Epithelial cell of prostate (primary cell): ENCODE results near the gene DCBLD2.

ENCODE experiments used
- DNase-seq: peaks from one replicate; pipeline ENCODE4 v3.0.0-alpha.2; 2011; ENCODE audit warnings: low read depth, low spot score
- H3K27ac ChIP-seq: fragments of 450-650 bp; 2 replicates; pipeline ENCODE4 v1.5.1; 2017; ENCODE audit warnings: mild to moderate bottlenecking

DCBLD2 gene

GRCh38 chr3:98901392-98902350, at the start of gene DCBLD2:
Gene DCBLD2 (minus strand): TSS chr3:98901695. CDS start chr3:98901326, 369 bp downstream.
- peak within 1 kb of the TSS; percentile 80 for H3K27ac ChIP-seq
- DNase-seq: peak; percentile 97

DNA sequence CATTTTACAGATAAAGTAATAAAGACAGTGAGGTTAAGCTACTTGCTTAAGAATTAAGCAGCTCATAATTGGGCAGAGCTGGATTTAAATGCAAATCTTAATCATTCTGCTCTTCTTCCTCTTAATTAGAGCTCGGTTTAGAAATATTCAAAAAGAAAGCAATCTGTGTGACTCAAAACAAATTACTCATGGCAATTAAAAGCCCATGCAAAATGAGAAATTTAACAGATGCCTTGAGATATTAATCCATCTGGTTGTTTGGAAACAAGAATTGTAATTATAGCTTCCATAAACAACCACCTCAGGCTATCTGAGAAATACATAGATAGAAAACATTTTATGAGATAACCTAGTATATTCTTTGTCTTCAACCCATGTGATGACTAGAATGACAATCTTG, 44.2 kb upstream of the DCBLD2 start:
- no peak for DNase-seq

GRCh38 chr3:98945101-98945524, 43.6 kb upstream of the DCBLD2 start:
- no peak for DNase-seq
- H3K27ac ChIP-seq: no peak overlapping the region

More for the DNA sequence above, 44.2 kb upstream of the DCBLD2 start:
- H3K27ac ChIP-seq: no peak overlapping the region

DNA sequence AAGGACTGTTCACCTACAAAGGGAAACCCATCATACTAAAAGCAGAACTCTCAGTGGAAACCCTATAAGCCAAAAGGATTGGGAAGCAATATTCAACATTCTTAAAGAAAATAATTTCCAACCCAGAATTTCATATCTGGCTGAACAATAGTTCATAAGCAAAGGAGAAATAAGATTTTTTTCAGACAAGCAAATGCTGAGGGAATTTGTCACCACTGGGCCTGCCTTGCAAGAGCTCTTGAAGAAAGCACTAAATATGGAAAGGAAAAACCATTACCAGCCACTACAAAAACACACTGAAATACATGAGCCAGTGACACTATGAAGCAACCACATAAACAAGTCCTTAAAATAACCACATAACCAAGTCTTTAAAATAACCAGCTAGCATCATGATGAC, 28.9 kb upstream of the DCBLD2 start:
- no peak for DNase-seq
- H3K27ac ChIP-seq: no peak overlapping the region

DNA sequence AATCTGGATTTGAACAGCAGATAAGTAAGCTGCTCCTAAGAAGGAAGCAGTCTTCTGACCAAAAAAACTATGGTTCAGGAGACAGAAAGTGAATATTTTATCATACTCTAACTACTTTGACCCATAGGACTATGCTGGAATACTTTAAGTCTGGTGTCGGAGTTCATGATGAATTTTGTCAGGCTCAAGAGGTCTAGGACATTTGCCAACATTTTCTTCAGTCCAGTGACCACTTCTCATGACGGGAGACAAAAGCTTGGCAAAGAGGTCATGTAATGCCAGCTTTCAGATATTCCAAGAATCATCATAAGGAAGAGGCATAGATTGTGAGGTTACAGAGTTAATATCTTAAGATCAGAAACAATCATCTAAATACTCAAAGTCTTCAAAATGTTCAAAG, 20.5 kb upstream of the DCBLD2 start:
- H3K27ac ChIP-seq: peak overlapping the region; percentile 95

DNA sequence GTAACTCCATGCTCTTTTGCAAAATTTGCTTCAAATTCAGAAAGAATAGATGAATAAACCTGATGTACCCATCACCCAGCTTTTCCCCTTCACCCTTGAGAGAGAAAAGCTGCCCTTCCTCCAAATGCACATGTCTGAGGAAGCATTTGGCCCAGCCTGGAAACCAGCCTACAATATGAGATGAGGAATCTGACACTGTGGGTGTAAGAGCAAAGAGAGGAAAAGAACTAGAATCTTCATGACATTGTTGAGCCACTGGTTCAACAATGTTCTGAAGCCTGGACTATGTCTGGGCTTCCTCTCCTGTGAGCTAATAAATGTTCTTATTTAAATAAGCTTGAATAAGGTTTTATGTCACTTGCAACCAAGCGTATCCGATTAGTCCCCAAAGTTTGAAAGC, 18.7 kb upstream of the DCBLD2 start:
- no peak overlapping the region for H3K27ac ChIP-seq
- DNase-seq: no peak

More for the DNA sequence above, 20.5 kb upstream of the DCBLD2 start:
- no peak for DNase-seq

GRCh38 chr3:98918586-98918985, 17.1 kb upstream of the DCBLD2 start:
- DNase-seq: no peak
- peak overlapping the region; percentile 9 for H3K27ac ChIP-seq

- H3K27ac ChIP-seq: no peak overlapping the region
- DNase-seq: no peak
Observed at GRCh38 chr3:98917608-98918007, 16.1 kb upstream of the DCBLD2 start.

GRCh38 chr3:98914210-98915080, 12.9 kb upstream of the DCBLD2 start:
- peak overlapping the region; percentile 15 for H3K27ac ChIP-seq
- no peak for DNase-seq

DNA sequence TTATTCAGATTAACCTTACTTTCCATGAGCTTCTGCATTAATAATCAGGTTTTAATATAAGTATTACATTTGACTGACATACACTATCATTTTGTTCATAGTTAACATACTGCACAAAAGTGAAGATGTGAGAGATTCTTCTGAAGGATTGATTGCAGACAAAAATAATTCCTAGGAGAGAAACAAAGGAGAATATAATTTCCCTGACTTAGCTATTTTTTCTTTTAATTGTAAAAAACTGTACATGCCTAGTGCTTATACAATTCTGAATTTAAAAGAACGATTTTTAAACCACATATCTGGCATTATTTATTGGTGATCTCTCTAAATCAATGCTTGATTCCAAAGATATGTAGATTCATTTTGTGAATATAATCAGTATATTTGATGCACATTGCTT, 11.0 kb upstream of the DCBLD2 start:
- DNase-seq: no peak
- H3K27ac ChIP-seq: no peak overlapping the region

DNA sequence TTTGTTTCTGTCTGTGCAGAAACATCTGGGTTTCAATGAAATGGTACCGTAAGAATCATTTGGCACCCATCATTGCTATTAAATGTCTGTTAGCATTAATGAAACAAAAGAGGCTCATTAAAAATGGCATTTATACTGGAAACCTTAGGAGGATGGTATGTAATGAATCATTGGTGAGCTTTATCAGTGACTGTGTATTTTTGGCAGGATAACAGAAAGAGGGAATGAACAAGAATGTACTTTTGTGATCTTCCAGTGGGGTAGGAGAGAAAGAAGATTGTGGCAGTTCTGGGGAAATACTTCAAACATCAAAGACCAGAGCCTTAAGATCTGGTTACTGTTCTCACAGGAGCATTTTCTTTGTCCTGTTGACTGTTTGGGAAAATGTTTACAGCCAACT, 4.7 kb upstream of the DCBLD2 start:
- H3K27ac ChIP-seq: peak overlapping the region; percentile 19
- DNase-seq: no peak

GRCh38 chr3:98903705-98904481, 2.4 kb upstream of the DCBLD2 start:
- DNase-seq: no peak
- peak overlapping the region; percentile 80 for H3K27ac ChIP-seq

DNA sequence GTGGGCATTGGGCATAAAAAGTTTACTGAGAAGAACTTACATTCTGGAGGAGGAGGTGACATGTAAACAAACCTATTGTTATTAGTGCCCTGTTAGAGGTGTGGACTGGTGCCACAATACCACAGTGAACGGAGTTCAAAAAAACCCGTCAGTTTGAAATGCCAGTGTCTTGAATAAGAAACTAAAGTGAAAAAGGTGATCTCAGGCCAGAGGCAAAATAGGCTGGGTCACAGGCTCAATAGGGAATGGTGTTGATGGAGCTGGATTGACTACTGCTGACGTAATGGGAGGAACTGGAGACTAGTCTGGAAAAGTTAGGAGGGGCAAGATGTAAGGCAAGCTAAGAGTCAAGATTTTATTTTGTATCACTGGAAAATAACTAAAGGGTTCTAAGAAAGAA, 1.6 kb upstream of the DCBLD2 start:
- H3K27ac ChIP-seq: peak overlapping the region; percentile 80
- DNase-seq: no peak

GRCh38 chr3:98902351-98902740, 851 bp upstream of the DCBLD2 start:
- no peak for DNase-seq
- H3K27ac ChIP-seq: peak overlapping the region; percentile 80

DNA sequence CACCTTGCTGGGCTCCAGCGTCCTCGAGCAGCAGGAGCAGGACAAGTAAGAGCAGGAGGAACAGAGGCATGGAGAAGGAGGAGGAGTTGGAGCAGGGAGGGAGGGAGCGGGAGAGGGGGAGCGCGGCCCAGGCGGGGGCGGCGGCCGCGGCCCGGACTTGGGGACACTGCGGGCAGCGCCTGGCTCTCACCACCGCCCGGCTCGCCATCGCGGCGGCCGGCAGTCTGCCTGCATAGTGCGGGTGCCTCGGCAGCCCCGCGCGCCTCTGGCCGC, 440 bp downstream of the DCBLD2 start:
- DNase-seq: no peak
- H3K27ac ChIP-seq: peak overlapping the region; percentile 80

GRCh38 chr3:98900265-98901118, 1.0 kb downstream of the DCBLD2 start:
- DNase-seq: no peak
- H3K27ac ChIP-seq: peak overlapping the region; percentile 80

GRCh38 chr3:98897701-98898100, 3.8 kb downstream of the DCBLD2 start:
- peak overlapping the region; percentile 80 for H3K27ac ChIP-seq
- DNase-seq: no peak

GRCh38 chr3:98894791-98895576, 6.5 kb downstream of the DCBLD2 start:
- H3K27ac ChIP-seq: peak overlapping the region; percentile 80
- DNase-seq: no peak

DNA sequence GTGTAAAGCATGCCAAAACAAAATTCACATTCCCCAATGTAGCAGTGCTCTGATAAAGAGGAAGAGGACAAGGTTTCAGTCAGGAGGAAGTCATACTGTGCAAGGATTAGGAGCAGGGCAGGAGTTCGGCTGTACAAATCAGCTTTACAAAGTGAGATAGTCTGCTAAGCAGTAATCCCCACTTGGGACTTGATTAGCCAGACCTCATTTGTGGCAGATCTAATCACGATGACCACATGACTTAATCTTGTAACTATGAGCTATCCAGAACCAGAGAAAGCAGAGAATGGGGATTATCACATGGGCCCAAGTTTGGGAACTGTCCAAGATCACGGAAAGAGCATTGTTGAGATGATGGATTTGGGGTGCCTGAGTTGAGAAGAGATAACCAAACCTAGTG, 7.8 kb downstream of the DCBLD2 start:
- DNase-seq: no peak
- H3K27ac ChIP-seq: peak overlapping the region; percentile 80
